Activated T-helper 2 cell treated with anti-CD3 and anti-CD28 coated beads, Interferon-gamma antibody, Interleukin-2, Interleukin-4, amounts not matched to agents 10 μg/mL and 5 μg/mL and 100 μg/mL, durations not matched to agents 14 hours and 24 hours and 36 hours (primary cell): ENCODE measurements around the gene GNG13. TPM values are rescaled to one million over a fixed set of nuclear protein-coding genes. Genes with fewer than 3 reads are reported as not detected.
"Not testable (repeated sequence)": the region's sequence is repeated elsewhere in the genome, so short reads cannot be mapped to it uniquely, and the experiment has no call there.

Source experiments
- DNase-seq: peaks from one replicate; pipeline ENCODE4 v3.0.0; 2021; ENCODE audit warnings: low spot score
- H3K27ac Mint-ChIP-seq: one replicate; pipeline ENCODE4 v1.8.0; 2021; ENCODE audit warnings: mixed read lengths
- H3K27me3 Mint-ChIP-seq: one replicate; pipeline ENCODE4 v1.8.0; 2021; ENCODE audit warnings: low read depth, mixed read lengths
- H3K36me3 Mint-ChIP-seq: one replicate; pipeline ENCODE4 v1.8.0; 2021; ENCODE audit warnings: low read depth, mixed read lengths
- H3K4me1 Mint-ChIP-seq: one replicate; pipeline ENCODE4 v1.8.0; 2021; ENCODE audit warnings: low read depth, mixed read lengths
- H3K4me3 Mint-ChIP-seq: one replicate; pipeline ENCODE4 v1.8.0; 2021; ENCODE audit warnings: low read depth, mild to moderate bottlenecking, moderate library complexity, mixed read lengths
- H3K9me3 Mint-ChIP-seq: one replicate; pipeline ENCODE4 v1.8.0; 2021; ENCODE audit warnings: mixed read lengths
- intact Hi-C: fragments of 100-400 bp; cut with micrococcal nuclease; formaldehyde crosslinking; loops from one replicate; pipeline ENCODE4 v1.15.1; 2023
- total RNA-seq: library from RNA; stranded (reverse); gene quantifications from 2 replicates; pipeline ENCODE4 v1.2.3, GENCODE V29; 2022

Gene GNG13
- total RNA-seq, 1 donor from 2014 or later, result not detected

DNA sequence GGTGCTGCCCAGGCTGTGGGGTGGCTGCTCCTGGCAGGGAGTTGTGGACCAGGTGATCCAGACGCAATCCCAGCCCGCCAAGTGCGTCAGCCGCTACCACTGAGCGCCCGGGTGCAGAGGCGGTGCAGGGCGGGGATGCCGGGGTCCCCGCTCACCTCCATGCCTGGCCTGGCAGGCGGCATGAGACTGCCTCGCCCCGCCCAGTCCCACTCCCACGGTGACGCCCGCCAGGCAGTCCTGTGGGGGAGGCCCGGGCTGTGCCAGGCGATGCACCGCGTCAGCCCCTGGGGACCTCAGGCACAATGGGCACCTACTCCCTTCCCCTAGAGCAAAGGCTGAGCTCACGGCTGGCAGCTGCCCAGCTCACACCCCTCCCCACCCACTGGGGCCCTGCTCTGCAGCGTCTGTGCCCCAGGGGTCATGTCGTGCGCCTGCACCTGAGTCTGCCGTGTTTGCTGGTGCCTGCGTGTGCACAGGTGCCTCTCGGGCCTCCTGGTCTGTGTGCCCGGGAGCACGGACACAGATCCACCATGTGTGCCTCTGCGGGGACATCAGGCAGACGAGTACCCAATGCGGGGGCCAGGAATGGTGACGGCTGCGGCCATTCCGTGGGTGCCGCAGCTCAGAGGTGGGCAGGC is 17.6 kb downstream of the GNG13 start:
- Mint-ChIP-seq H3K4me1 (peaks cover 2% of the 10 kb centered on the region), H3K27ac (no peak overlapping the region), H3K4me3 (no peak overlapping the region), H3K36me3 (peaks cover 12% of the 10 kb centered on the region), H3K27me3 (no peaks in the 10 kb centered on the region), H3K9me3 (no peaks in the 10 kb centered on the region)
- intact Hi-C loops, result no loop called here
- no peak for DNase-seq

DNA sequence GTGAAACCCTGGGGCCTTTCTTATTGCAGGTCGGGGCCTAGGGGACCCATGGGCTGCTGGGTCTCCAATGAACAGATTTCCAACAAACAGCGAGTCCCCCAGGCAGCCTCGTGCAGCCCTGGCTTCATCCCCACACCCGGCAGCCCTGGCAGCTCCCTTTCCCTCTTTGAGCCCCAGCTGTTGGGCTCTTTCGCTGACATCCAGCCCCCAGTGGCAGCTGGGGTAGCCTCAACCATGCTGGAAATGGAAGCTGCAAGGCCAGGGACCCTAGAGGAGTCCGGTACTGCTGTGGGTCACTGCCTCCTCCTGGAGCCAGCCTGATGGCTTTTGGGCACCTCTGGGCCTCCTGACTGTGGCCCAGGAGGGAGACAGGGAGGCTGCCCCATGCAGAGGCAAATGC is 18.3 kb downstream of the GNG13 start:
- Mint-ChIP-seq H3K27me3 (no peaks in the 10 kb centered on the region), H3K4me3 (no peak overlapping the region), H3K9me3 (no peaks in the 10 kb centered on the region), H3K27ac (no peak overlapping the region), H3K4me1 (peaks cover 4% of the 10 kb centered on the region), H3K36me3 (peaks cover 9% of the 10 kb centered on the region)
- DNase-seq, result no peak
- intact Hi-C loops, result no loop called here

DNA sequence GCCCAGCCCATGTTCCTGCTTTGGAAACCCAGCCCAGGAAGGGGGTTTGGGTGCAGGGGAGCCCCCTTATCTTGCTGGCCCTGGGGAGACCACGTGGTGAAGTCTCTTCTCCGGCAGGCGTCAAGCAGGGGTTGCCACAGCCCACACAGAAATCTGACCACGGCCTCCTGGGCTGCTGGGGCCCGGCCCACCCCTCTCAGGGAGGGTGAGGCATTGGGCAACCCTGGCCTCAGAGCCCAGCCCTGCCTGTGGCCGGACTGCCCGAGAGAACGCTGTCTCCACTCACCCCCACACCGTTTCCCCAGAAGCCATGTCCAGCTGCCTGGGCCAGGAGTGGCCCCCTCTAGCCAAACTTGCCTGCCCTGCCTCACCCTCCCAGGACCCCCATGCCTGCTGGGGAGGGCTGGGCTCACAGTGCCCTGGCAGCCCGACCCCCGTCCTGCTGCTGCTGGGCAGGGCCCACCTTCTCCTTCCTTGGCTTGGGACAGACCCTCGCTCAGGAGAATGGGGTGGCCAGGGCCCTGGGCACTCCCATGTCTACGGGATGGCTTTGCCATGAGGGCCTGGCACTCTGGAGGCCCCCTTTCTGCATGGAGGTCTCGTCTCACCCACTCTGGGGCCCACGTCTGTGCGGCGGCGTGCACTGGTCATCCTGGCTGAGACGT is 19.1 kb downstream of the GNG13 start:
- DNase-seq, result no peak
- H3K4me3 Mint-ChIP-seq, result no peak overlapping the region
- intact Hi-C loops, result no loop called here
- H3K36me3 Mint-ChIP-seq, result peaks cover 8% of the 10 kb centered on the region
- H3K4me1 Mint-ChIP-seq, result peaks cover 2% of the 10 kb centered on the region
- H3K27ac Mint-ChIP-seq, result no peak overlapping the region
- H3K9me3 Mint-ChIP-seq, result no peaks in the 10 kb centered on the region
- H3K27me3 Mint-ChIP-seq, result no peaks in the 10 kb centered on the region

DNA sequence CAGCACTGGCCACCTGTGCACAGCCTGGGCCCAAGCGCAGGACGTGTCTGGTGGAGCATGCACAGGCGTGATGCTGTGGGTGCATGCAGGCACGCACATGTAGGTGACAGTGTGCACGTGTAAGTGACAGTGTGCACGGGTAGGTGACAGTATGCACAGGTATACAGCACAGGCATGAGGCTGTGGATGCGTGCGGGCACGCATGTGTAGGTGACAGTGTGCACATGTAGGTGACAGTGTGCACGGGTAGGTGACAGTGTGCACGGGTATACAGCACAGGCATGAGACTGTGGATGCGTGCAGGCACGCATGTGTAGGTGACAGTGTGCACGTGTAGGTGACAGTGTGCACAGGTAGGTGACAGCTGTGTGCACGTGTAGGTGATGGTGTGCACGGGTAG is 20.2 kb downstream of the GNG13 start:
- intact Hi-C loops, result no loop called here
- no peak overlapping the region for H3K27ac Mint-ChIP-seq
- no peaks in the 10 kb centered on the region for H3K9me3 Mint-ChIP-seq
- H3K27me3 Mint-ChIP-seq, result no peaks in the 10 kb centered on the region
- H3K36me3 Mint-ChIP-seq, result peaks cover 6% of the 10 kb centered on the region
- H3K4me3 Mint-ChIP-seq, result no peak overlapping the region
- DNase-seq, result no peak
- peaks cover 2% of the 10 kb centered on the region for H3K4me1 Mint-ChIP-seq

DNA sequence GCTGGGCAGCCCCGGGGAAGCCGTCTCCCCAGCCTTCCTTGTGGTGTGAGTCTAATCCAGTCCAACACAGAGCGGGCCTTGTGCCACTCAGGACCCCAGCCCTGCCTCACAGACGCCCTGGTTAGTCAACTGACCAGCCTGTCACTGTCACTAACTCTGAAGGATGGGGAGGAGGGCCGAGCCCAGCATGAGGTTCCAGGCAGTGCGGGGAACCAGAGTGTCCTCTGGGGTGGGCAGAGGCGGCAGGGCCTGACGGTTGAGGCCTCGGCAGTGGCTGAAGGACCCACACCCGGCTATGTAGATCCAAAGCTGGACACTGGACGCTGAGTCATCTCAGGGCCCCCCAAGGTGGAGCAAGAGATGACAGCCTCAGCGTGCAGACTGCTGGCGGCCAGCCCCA is 21.0 kb downstream of the GNG13 start:
- Mint-ChIP-seq H3K27me3 (no peaks in the 10 kb centered on the region), H3K9me3 (no peaks in the 10 kb centered on the region), H3K27ac (no peak overlapping the region), H3K4me1 (peaks cover 2% of the 10 kb centered on the region), H3K36me3 (no peaks in the 10 kb centered on the region), H3K4me3 (no peak overlapping the region)
- DNase-seq, result no peak
- intact Hi-C loops, result no loop called here

DNA sequence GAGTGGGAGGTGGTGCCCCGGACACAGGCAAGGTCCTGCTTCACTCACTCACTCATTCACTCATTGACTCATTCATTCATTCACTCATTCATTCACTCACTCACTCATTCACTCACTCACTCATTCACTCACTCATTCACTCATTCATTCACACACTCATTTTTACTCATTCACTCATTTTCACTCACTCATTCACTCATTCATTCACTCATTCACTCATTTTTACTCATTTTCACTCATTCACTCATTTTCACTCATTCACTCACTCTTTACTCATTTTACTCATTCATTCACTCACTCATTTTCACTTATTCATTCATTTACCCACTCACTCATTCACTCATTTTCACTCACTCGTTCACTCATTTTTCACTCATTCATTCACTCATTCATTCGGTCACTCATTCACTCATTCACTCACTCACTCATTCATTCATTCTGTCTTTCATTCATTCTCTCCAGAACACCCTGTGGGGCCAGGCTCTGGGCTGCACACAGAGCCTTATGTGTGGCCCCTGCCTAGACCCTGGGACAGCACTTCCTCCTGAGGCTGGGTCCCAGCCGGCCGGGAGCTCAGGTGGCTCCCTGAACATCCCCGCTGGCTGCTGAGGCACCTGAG is 21.5 kb downstream of the GNG13 start:
- Mint-ChIP-seq H3K27me3 (no peaks in the 10 kb centered on the region), H3K36me3 (no peaks in the 10 kb centered on the region), H3K9me3 (no peaks in the 10 kb centered on the region), H3K4me3 (no peak overlapping the region), H3K4me1 (peaks cover 2% of the 10 kb centered on the region), H3K27ac (no peak overlapping the region)
- intact Hi-C loops, result no loop called here
- DNase-seq, result no peak

DNA sequence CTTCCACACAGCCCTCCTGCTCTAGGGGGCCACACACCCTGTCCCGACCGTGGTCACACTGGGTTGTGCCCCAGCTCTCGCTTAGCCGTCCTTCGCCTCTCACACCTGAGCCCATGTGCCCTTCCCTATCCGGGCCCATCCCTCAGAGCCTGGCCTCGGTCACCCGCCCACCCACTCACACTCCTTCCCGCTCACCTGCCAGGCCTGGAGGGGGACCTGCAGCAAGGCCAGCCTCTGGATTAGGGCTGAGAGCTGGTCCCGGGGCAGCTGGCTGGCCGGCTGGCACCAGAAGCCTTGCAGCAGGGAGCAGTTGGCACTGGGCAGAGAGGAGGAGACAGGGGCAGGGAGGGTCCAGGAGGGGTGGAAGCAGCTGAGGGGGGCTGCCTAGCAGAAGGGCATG is 22.1 kb downstream of the GNG13 start:
- DNase-seq, result no peak
- Mint-ChIP-seq H3K27ac (no peak overlapping the region), H3K9me3 (no peaks in the 10 kb centered on the region), H3K4me3 (no peak overlapping the region), H3K27me3 (no peaks in the 10 kb centered on the region), H3K36me3 (no peaks in the 10 kb centered on the region), H3K4me1 (peaks cover 2% of the 10 kb centered on the region)
- intact Hi-C loops, result no loop called here

DNA sequence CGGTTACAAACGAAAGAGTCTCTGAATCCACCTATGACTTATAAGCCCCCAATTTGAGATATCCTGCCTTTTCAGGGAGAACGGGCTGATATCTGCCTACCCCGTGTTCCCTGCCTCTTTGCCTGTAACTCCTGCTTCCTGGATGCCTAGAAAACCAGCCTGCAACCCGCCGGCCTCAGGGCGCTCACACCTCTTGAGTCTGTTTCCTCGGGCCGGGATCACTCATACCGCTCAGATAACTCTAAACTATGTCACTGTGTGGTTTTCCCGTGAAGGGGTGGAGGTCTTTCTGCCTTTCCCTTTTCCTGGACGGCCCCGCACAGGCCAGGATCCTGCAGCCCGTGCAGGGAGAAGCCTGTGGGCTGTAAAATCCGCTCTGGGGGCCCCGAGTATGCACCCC is 22.7 kb downstream of the GNG13 start:
- Mint-ChIP-seq H3K4me3 (no peak overlapping the region), H3K36me3 (no peaks in the 10 kb centered on the region), H3K9me3 (no peaks in the 10 kb centered on the region), H3K27ac (no peak overlapping the region), H3K4me1 (peaks cover 2% of the 10 kb centered on the region), H3K27me3 (no peaks in the 10 kb centered on the region)
- no peak for DNase-seq
- intact Hi-C loops, result no loop called here

DNA sequence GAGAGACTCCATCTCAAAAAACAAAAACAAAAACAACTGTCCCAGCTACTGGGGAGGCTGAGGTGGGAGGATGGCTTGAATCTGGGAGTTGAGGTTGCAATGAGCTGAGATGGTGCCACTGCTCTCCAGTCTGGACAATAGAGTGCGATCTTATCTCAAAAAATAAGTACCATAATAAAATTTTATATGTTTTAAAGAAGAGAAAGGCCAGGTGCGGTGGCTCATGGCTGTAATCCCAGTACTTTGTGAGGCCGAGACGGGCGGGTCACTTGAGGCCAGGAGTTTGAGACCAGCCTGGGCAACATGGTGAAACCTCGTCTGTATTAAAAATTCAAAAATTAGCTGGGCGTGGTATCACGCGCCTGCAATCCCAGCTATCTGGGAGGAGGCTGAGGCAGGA is 23.7 kb downstream of the GNG13 start:
- Mint-ChIP-seq H3K4me3 (no peak overlapping the region), H3K36me3 (no peaks in the 10 kb centered on the region), H3K27me3 (no peaks in the 10 kb centered on the region), H3K4me1 (peaks cover 2% of the 10 kb centered on the region), H3K27ac (no peak overlapping the region), H3K9me3 (no peaks in the 10 kb centered on the region)
- DNase-seq, result no peak
- intact Hi-C loops, result no loop called here

DNA sequence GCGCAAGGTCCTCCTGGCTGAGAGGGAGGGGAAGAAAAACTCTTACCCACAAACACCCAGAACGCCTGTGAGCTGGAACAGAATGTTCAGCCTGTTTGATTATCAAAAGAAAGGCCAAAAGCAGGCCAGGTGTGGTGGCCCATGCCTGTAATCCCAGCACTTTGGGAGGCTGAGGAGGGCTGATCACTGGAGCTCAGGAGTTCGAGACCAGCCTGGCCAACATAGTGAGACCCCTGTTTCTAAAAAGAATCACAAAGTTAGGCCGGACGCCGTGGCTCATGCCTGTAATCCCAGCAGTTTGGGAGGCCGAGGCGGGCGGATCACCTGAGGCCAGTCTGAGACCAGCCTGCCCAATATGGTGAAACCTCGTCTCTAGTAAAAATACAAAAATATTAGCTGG is 24.2 kb downstream of the GNG13 start:
- DNase-seq, H3K36me3 Mint-ChIP-seq, H3K4me1 Mint-ChIP-seq, H3K4me3 Mint-ChIP-seq, H3K27me3 Mint-ChIP-seq, H3K27ac Mint-ChIP-seq, intact Hi-C loops, H3K9me3 Mint-ChIP-seq: not testable (repeated sequence)

DNA sequence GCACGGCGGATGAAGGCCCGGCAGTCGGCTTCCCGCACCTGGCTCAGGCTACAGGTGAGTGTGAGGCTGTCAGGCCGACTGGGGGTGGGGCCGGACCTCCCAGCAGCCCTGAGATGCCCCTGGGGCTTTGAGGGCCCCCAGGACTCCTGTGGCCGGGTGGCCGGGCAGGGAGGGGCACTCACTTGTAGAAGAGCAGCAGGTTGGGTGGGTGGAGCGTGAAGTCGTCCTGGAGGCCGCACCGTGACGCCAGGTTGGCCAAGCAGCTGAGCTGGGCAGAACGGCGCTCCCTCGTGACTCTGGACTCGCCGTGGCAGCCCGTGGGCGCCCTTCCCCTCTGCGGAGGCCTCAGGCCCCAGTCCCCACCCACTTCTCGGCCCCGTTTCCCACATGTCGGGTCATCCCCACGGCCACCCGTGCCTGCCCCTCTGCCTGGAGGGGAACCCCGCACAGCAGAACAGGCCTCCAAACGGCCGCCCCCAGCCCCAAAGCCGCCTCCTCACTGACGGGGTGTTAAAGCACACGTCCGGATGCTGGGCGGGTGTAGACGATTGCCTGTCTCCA is 25.2 kb downstream of the GNG13 start:
- Mint-ChIP-seq H3K36me3 (no peaks in the 10 kb centered on the region), H3K9me3 (no peaks in the 10 kb centered on the region)

GRCh38 chr16:774086-775001 is 26.2 kb downstream of the GNG13 start:
- no peak overlapping the region for H3K4me3 Mint-ChIP-seq
- no peaks in the 10 kb centered on the region for H3K27me3 Mint-ChIP-seq
- no peaks in the 10 kb centered on the region for H3K9me3 Mint-ChIP-seq
- no peak for DNase-seq
- no peak overlapping the region for H3K27ac Mint-ChIP-seq
- peaks cover 2% of the 10 kb centered on the region for H3K4me1 Mint-ChIP-seq
- intact Hi-C loops, result no loop called here
- no peaks in the 10 kb centered on the region for H3K36me3 Mint-ChIP-seq

More for the DNA sequence above, 25.2 kb downstream of the GNG13 start:
- intact Hi-C loops, result no loop called here
- no peak overlapping the region for H3K27ac Mint-ChIP-seq
- H3K27me3 Mint-ChIP-seq, result no peaks in the 10 kb centered on the region
- H3K4me3 Mint-ChIP-seq, result no peak overlapping the region
- DNase-seq, result no peak
- H3K4me1 Mint-ChIP-seq, result peaks cover 2% of the 10 kb centered on the region
